Measurements from ENCODE around the gene DACH2.

DACH2 gene

DNA sequence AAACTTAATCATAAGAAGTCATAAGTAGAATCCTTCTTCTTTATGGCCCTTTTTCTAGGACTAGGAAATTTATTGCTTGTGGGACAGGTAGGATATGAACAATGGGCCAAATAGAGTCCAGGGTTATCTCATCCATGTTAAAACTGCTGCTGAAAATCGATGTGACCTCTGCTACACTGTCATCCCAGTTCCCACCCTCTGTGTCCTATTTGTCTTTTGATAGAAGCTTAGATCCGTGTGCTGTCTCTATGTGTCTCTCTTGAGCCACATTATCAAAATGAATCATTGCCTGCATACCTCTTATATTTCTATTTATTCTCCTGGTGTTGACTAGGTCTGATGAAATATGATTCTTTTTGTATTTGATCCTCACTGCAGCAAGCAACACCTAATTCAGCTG is 661.4 kb downstream of the DACH2 start:
- FAIRE-seq (no peak), DNase-seq (ENCODE audit: insufficient read length) (no peak)
- no peak for TF ChIP-seq POLR2A (IDR thresholded peaks at IDR 0.05; ENCODE audit: low read depth, low read length)
- no peak for TF ChIP-seq POLR2AphosphoS5 (IDR thresholded peaks at IDR 0.05; ENCODE audit: low read depth, low read length)
- TF ChIP-seq TAF1 (IDR thresholded peaks at IDR 0.05; ENCODE audit: borderline replicate concordance, low read depth, low read length) = no peak

DNA sequence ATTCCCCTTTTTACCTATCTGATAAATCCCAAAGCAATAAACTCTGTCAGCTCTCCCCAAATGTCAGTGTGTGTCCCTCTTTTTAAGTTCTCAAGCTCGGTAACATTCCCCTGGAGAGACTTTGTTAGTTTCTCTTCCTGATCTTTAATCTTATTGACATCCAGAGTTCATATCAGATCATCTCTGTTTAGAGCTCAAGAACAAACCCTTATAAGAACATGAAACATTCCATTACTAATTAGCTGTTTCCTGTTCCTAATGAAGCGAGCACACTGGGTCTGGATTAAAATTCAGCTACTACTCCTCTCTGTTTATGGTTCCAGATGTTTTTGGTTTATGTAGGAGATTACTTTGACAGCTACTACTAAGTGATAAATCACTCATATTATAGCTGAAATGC is 681.5 kb downstream of the DACH2 start:
- no peak for DNase-seq (ENCODE audit: insufficient read length)
- FAIRE-seq = no peak
- no peak for TF ChIP-seq TAF1 (IDR thresholded peaks at IDR 0.05; ENCODE audit: borderline replicate concordance, low read depth, low read length)
- TF ChIP-seq POLR2A (IDR thresholded peaks at IDR 0.05; ENCODE audit: low read depth, low read length) = no peak
- no peak for TF ChIP-seq POLR2AphosphoS5 (IDR thresholded peaks at IDR 0.05; ENCODE audit: low read depth, low read length)

DNA sequence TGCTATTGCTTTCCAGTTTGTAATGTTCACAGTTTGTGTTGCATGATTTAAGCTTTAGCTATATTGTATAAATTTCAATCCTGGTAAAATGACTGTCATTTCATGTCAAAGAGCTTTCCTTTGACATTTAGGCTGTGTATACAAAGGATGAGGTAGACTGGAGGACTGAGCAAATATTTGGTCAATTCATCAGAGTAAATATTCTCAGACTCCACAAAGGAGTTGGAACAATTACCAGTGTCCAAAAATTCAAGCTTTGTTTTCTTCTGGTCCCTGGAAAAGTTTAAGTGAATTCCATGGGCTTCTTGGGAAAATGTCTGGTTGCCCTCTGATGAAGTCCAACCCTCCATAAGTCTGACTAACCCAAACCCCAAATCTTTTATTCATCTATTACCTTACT is 682.4 kb downstream of the DACH2 start:
- DNase-seq (ENCODE audit: insufficient read length) (no peak), FAIRE-seq (no peak)
- no peak for TF ChIP-seq TAF1 (IDR thresholded peaks at IDR 0.05; ENCODE audit: borderline replicate concordance, low read depth, low read length)
- no peak for TF ChIP-seq POLR2A (IDR thresholded peaks at IDR 0.05; ENCODE audit: low read depth, low read length)
- no peak for TF ChIP-seq POLR2AphosphoS5 (IDR thresholded peaks at IDR 0.05; ENCODE audit: low read depth, low read length)

DNA sequence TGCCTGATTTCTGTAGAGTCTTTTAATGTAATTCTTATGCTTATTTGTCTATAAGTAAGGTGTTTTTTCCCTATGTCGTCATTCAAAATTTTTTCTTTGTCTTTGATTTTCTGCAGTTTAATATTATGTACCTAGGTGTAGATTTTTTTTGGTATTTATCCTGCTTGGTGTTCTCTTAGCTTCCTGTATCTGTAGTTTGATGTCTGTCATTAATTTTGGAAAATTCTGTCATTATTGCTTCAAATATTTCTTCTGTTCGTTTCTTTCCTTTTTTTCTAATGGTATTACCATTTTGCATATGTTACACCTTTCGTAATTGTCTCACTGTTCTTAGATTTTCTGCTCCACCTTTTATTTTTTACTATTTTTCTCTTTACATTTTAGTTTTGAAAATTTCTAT is 696.9 kb downstream of the DACH2 start:
- TF ChIP-seq POLR2AphosphoS5 (IDR thresholded peaks at IDR 0.05; ENCODE audit: low read depth, low read length) (no peak), POLR2A (IDR thresholded peaks at IDR 0.05; ENCODE audit: low read depth, low read length) (no peak), TAF1 (IDR thresholded peaks at IDR 0.05; ENCODE audit: borderline replicate concordance, low read depth, low read length) (no peak)
- FAIRE-seq = no peak
- DNase-seq (ENCODE audit: insufficient read length) = no peak

Measured in GM12892 (cell line).